ENCODE results near the gene OCRL. TPM values are rescaled to one million over a fixed set of nuclear protein-coding genes. Genes with fewer than 3 reads are reported as not detected.

The OCRL gene
- total and polyA plus RNA-seq, 4 donors, result 3.1 to 13.1 (median 5.7) TPM

DNA sequence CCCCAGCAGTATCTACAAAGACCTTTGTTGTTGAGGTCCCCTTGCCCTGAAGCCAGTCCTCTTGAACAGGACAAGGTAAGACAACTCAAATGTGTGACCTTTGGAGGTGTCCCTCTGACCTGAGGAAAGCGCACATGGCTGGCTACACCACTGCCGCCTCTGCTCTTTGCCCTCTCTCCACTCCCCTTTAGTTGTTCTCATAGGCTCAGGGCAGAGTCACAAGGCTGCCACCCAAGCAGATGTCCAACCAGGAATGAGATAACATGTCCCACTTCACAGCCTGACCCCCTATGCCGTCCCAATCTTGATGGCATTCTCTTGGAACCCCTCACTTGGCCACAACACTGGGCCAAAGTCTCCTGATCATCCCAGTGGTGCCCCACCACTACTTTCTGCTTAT, 68.4 kb downstream of the OCRL start:
- Histone ChIP-seq H3K4me3 (ENCODE audit: low read depth in 1 of 3, low read length in 3 of 3) (no peak overlapping the region), H3K27me3 (ENCODE audit: control insufficient read depth in 4 of 4, insufficient read depth in 4 of 4, low read length in 3 of 4) (no peaks in the 10 kb centered on the region), H3K36me3 (ENCODE audit: control insufficient read depth in 4 of 4, insufficient read depth in 3 of 4, low read depth in 1 of 4, low read length in 3 of 4) (no peaks in the 10 kb centered on the region), H3K9ac (ENCODE audit: low read depth in 1 of 2, low read length in 2 of 2) (no peak overlapping the region), H3K4me1 (ENCODE audit: control insufficient read depth in 4 of 4, insufficient read depth in 4 of 4, low read length in 3 of 4) (peaks cover 0 to 8% (median 3%) of the 10 kb centered on the region in 4 donors), H3K9me3 (ENCODE audit: control insufficient read depth in 4 of 4, low read length in 3 of 4) (peaks cover 0 to 3% (median 0%) of the 10 kb centered on the region in 4 donors), H3K27ac (ENCODE audit: low read depth in 1 of 2, low read length in 2 of 2) (no peak overlapping the region)
- TF ChIP-seq HNF4G (IDR thresholded peaks at IDR 0.05), result no peak
- TF ChIP-seq, protein P1, sequence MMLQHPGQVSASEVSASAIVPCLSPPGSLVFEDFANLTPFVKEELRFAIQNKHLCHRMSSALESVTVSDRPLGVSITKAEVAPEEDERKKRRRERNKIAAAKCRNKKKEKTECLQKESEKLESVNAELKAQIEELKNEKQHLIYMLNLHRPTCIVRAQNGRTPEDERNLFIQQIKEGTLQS (IDR thresholded peaks at IDR 0.05), result no peak
- TF ChIP-seq, protein P2, sequence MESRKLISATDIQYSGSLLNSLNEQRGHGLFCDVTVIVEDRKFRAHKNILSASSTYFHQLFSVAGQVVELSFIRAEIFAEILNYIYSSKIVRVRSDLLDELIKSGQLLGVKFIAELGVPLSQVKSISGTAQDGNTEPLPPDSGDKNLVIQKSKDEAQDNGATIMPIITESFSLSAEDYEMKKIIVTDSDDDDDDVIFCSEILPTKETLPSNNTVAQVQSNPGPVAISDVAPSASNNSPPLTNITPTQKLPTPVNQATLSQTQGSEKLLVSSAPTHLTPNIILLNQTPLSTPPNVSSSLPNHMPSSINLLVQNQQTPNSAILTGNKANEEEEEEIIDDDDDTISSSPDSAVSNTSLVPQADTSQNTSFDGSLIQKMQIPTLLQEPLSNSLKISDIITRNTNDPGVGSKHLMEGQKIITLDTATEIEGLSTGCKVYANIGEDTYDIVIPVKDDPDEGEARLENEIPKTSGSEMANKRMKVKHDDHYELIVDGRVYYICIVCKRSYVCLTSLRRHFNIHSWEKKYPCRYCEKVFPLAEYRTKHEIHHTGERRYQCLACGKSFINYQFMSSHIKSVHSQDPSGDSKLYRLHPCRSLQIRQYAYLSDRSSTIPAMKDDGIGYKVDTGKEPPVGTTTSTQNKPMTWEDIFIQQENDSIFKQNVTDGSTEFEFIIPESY (IDR thresholded peaks at IDR 0.05), result no peak
- TF ChIP-seq, protein P3, sequence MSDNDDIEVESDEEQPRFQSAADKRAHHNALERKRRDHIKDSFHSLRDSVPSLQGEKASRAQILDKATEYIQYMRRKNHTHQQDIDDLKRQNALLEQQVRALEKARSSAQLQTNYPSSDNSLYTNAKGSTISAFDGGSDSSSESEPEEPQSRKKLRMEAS (IDR thresholded peaks at IDR 0.05), result no peak
- TF ChIP-seq CTCF (IDR thresholded peaks at IDR 0.05; ENCODE audit: low read depth, low read length, missing input control), result no peak
- no peak for TF ChIP-seq FOXA2 (IDR thresholded peaks at IDR 0.05)
- TF ChIP-seq GABPA (IDR thresholded peaks at IDR 0.05 in 1 of 2, conservative IDR thresholded peaks at IDR 0.05 in 1 of 2), result no peak
- no peak for TF ChIP-seq RAD21 (IDR thresholded peaks at IDR 0.05)
- no peak for TF ChIP-seq TAF1 (conservative IDR thresholded peaks at IDR 0.05)
- TF ChIP-seq FOXA1 (IDR thresholded peaks at IDR 0.05), result no peak
- TF ChIP-seq RXRA (IDR thresholded peaks at IDR 0.05), result no peak
- no peak for TF ChIP-seq EGR1 (IDR thresholded peaks at IDR 0.05; ENCODE audit: low read depth in 2 of 2)
- TF ChIP-seq SP1 (IDR thresholded peaks at IDR 0.05), result no peak
- no peak for TF ChIP-seq REST (IDR thresholded peaks at IDR 0.05)
- no peak for TF ChIP-seq JUND (IDR thresholded peaks at IDR 0.05)
- TF ChIP-seq HNF4A (conservative IDR thresholded peaks at IDR 0.05), result no peak
- no peak for TF ChIP-seq YY1 (IDR thresholded peaks at IDR 0.05)
- TF ChIP-seq NR2F2 (IDR thresholded peaks at IDR 0.05), result no peak
- no peak for DNase-seq (ENCODE audit: low spot score)
- 90% methylated on average over 3 of the region's 3 CpGs for WGBS
